G401 (cell line): ENCODE results near the gene HYI. TPM values are rescaled to one million over a fixed set of nuclear protein-coding genes. Genes with fewer than 3 reads are reported as not detected.

ENCODE experiments used
- DNase-seq: peaks from one replicate; pipeline ENCODE4 v3.0.0-alpha.2; 2015; ENCODE audit warnings: low spot score
- in situ Hi-C: cut with HindIII; loops from 2 replicates; pipeline ENCODE4 v1.10.0; 2016; ENCODE audit warnings: low sequenced_read_pairs, mixed read lengths
- total RNA-seq: library from RNA; depleted of rRNA; stranded (reverse); fragments of >200 nt; shearing (Covaris generic); gene quantifications from 2 replicates; pipeline ENCODE4 v1.2.3, GENCODE V29; 2014

HYI gene
- total RNA-seq, 1 experiment from 2014 or later, result 22.3 TPM

DNA sequence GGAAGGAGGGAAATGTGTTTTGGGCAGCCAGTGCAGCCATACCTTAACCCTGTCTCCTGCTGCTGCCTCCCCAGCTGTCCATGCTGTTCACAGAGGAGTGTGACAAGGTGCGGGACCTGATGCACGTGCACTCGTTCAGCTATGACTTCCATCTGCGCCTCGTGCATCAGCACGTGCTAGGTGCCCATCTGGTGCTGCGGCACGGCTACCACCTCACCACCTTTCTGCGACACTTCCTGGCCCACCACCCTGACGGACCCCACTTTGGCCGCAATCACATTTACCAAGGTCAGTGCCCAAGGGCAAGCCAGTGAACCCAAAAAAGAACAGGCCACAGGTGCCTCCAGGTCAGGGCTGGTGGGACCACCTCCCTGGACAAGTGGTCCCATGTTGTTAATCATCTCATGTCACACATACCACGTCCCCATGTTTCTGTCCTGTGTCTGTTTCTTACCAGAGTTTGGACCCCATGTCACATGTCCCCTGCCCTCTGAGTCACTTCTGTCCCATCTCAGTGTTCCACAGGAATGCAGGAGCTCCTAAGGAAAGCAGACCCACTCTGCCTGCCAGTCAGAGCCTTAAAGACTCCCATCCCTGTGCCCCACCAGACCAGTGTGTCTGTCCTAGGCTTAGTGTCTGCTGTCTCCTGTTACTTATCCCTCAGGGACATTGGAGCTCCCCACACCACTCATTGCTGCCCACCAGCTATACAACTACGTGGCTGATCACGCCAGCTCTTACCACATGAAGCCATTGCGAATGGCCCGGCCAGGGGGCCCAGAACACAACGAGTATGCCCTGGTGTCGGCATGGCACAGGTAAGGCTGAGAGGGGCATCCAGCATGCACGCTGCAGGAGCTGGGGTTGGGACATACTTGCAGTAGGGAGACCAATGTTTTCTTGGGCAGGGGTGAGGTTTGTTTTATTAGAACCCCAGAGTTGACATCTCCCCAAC is 6.6 kb downstream of the HYI start:
- in situ Hi-C loops, result no loop called here
- no peak for DNase-seq

DNA sequence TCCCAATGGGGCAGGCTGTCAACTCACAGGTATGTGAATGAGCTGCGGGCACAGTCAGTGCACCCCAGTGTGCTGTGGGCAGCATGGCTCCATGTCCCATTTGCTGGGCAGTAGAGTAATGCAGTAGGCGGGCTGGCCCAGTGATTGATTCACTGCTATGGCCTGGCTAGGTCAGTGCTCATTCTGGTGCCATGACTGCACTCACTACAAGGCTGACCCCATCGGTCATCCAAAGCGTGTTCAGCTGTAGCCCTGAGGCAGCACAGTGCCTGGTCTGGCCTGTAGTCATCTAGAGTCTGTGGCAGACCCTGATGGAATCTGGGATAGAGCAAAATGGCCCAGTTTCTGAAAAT is 7.4 kb downstream of the HYI start:
- no peak for DNase-seq
- in situ Hi-C loops, result no loop called here

DNA sequence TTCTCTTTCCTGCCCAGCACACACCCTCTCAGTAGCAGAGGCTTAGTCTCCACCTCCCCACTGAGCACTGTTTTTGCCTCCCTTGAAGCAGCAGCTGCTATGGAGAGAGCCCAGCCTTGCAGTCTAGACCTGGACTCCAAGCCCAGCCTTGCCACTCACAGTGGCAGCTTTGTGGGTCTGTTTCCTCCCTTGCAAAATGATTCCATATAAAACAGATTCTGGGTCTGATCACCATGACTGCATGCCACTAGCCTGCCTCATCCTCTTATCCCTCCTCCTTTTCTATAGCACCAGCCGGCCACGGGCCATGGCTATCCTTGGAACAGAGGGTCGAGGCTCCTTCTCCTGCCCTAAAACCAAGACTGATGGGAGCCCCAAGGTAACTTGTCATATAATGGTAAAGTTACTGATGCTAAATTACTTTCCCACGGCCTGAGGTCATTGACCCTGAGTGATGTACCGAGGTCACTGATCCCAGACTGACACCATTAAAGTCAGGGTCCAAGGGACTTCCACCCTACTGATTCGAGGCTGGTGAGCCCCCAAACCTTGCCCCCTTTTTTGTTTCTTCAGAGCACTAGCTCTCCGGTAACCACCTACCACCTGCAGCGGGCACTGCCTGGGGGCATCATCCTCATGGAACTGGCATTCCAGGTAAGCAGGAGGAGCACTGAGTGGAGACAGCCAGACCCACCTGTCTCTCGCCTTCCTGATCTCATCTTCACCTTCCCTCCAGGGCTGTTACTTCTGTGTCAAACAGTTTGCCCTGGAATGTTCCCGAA is 7.9 kb downstream of the HYI start:
- no peak for DNase-seq
- in situ Hi-C loops, result no loop called here

DNA sequence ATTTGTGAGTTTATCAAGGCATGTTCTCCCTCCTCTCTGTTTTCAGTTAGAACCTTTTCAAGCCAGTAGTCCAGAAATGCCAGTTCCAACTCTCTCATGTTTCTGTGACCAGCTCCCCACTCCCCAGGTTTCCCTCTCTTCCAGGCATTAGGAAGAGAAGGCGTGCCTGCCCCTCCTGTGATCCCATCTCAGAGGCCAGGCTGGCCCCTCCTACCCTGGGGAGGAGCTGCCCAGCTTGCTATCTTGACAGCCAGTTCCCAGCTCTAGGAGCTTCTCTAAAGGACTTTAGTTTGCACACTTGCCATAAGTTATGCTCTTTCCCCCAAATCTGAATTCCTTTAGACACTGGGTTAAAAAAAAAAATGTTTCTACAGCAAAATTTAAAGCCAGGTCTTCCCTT is 8.9 kb downstream of the HYI start:
- DNase-seq, result no peak
- in situ Hi-C loops, result no loop called here

DNA sequence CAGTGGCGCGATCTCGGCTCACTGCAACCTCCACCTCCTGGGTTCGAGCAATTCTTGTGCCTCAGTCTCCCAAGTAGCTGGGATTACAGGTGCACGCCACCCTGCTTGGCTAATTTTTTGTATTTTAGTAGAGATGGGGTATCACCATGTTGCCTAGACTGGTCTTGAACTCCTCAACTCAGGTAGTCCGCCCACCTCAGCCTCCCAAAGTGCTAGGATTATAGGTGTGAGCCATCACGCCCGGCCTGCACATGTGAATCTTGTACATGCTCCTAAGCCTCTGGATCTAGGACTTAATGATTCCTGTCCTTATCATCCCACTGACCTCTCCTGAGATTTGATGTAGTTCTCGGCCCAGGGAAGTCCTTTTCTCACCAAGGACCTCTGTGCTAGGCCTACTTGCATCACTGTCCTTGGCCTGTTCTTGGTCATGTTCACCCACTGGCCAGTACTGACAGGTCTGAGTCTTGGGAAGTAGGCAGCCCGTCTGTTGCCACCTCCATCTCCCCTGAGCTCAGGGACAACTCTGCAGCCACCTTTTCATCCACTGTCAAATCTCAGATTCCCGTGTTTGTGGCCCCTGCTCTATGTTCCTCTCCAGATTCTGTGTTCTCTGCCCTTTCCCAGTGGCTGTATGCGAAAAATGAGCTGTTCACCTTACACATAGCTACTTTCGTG is 9.4 kb downstream of the HYI start:
- no peak for DNase-seq
- in situ Hi-C loops, result no loop called here

DNA sequence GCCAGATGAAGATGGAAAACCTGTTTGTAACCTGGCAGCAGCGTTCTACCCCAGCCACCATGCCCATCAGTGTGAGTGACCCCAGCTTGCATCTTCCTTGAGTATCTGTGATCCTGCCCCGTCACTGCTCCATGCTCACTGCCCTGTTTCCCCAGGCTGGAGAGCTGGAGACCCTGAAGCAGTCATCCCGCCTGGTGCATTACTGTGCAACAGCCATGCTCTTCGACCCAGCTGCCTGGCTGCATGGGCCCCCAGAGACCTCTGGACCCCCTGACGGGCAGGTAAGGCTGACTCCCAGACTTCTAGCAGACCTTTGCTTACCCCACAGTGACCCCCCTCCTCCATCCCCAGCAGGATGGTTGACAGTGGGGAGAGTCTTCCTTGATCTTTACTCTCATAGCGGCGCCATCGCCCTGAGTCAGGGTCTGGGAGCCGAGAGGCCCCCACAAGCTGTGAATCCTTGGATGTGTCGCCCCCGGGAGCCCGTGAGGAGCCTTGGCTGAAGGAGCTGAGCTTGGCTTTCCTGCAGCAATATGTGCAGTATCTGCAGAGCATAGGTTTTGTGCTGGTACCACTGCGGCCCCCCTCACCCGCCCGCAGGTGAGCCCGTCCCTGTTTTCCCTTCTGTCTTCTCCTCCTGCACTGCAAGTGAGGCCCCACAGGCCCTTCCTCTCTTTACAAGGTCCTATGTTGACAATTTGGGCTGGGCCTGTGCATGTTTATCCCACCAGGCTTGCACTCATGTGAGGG is 10.4 kb downstream of the HYI start:
- in situ Hi-C loops, result no loop called here
- no peak for DNase-seq

DNA sequence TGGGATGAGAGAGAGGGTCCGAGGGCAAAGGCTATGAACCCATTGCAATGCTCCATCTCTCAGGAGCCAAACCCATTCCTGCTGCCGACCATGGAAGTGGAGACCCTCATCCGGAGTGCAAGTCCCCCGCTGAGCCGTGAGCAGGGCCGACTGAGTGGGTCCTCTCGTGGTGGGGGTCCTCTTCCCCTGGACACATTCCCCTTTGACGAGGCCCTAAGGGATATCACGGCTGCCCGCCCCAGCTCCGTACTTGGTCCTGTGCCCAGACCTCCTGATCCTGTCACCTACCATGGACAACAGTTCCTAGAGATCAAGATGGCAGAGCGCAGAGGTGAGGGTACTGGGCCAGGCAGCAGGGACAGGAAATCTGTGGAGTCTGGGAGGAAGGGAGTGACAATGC is 11.0 kb downstream of the HYI start:
- in situ Hi-C loops, result no loop called here
- no peak for DNase-seq

DNA sequence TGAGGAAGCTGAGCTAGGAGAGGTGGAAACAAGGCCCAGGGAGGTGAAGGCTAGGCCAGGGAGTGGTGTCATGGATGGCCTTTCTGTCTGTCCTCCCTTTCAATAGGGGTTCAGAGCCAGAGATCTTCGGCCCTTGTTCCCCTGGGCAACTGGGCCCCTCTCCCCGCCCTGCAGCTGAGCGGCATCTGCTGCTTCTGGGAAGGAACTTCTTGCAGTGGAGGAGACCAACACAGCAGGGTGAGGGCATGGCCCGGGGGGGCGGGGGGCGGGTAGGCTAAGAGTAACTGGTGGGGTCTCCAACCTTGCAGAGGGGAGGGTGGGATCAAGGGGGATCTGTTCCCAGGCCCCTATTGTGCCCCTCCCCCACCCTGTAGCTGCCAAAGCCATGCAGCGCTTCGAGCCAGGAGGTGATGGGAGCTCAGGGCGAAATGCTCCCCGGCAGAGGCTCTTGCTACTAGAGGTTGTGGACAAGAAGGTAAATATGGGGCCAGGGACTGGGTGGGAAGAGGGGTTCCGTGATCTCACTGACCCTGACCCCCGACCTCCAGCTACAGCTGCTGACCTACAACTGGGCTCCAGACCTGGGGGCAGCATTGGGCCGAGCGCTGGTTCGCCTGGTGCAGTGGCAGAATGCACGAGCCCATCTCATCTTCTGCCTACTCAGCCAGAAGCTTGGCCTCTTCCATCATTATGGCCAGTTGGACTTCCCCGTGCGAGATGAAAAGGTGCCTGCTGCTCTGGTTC is 11.7 kb downstream of the HYI start:
- in situ Hi-C loops, result no loop called here
- DNase-seq, result no peak

DNA sequence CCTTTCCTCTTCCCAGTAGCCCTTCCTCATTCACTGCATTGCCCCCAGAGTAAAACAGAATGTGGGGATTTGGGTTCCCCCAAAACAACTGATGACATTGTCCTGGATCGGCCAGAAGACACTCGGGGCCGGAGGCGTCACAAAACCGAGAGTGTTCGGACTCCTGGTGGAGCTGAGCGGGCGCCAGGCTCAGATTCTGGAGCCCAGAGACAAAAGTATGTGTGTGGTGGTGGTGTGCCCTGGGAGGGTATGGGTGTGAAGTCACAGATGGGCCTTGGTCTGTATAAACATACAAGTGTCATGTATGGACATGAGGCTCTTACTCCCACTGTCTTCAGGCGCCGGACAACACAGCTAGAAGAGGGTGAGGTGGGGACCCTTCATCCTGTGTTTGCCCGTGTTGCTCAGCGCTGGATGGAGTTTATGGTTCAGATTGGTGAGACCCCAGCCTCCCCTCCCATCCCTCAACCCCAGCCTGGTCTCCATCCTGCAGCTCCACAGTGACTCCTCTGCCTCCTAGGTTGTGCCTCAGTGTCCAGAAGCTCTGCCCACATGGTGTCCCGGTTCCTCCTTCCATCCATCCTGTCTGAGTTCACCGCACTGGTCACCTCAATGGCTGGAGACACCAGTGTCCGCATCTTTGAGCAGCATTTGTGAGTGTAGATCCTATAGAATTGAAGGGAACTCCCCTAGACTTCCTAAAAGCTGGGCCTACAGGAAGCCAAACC is 12.4 kb downstream of the HYI start:
- DNase-seq, result no peak
- in situ Hi-C loops, result no loop called here

DNA sequence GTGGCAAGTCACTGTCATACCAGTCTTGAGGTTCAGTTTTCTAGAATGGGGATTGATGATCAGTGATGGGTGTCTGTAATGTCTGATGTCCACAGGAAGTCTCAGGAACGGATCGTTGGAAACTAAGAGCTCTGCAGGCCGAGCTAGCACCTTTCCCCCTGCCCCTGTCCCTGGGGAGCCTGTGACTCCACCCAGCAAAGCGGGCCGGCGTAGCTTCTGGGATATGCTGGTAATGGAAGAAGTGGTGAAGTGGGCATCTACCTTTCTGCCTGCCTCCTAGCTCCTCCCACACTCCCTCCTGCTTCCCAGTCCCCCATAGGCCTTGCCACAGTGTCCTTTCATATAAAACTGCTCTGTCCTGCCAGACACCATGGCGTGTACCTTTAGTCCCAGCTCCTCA is 13.4 kb downstream of the HYI start:
- DNase-seq, result no peak
- in situ Hi-C loops, result no loop called here

DNA sequence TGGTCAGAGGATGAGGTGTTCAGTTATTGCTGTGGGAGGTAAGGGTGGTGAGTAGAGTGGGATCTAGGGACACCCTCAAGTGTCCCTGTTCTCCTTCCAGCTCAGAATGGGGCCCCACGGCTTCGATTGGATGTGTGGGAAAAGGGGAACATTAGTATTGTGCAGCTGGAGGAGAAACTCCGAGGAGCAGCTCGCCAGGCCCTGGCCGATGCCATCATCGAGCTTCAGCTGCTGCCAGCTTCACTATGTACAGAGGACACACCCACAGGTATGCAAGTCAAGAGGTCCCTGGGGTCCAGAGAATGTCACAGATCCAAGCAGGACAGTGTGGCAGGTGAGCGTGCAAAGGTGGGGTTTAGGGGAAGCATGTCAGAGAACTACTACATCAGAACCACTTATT is 13.9 kb downstream of the HYI start:
- in situ Hi-C loops, result no loop called here
- no peak for DNase-seq

DNA sequence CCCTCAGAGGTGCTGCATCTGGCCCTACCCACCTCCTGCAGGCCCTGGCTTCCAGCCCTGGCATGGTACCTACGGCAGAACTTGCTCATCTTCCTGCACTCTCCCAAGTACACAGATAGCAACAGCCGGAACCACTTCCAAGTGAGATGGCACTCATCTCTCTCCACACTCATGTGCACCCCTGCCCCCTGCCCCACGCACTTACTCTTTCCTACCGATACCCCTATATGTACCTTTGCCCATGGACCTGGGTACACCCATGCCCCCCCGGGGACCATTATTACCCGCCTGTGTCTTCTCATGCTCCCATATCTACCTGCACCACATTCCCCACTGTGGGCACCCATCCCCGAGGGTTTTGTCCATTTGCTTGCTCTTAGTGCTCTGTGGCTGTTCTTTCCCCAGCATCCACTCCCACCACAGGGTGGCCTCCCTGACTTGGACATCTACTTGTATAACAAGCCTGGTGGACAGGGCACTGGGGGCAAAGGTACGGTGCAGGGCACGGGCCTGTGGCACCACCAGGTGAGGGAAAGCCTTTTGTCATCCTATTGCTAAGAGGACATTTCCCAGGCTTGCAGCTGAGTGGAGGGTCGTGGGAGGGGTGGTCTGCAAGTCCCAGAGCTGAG is 14.7 kb downstream of the HYI start:
- in situ Hi-C loops, result no loop called here
- no peak for DNase-seq

DNA sequence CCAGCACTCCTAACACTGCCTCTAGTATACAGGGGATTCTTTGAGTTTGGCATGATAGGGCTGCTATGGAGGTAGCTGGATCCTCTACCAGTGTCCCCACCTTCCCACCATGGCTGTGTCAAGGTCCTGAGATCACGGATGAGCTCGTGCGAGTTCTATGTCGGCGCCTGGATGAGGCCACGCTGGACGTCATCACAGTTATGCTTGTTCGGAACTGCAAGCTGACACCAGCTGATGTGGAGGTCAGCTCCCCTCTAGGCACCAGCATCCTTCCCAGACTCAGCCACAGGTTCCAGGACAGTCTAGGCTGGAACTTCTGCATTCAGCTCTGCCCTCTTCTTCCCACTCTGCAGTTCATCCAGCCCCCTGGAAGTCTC is 15.2 kb downstream of the HYI start:
- no peak for DNase-seq
- in situ Hi-C loops, result no loop called here

DNA sequence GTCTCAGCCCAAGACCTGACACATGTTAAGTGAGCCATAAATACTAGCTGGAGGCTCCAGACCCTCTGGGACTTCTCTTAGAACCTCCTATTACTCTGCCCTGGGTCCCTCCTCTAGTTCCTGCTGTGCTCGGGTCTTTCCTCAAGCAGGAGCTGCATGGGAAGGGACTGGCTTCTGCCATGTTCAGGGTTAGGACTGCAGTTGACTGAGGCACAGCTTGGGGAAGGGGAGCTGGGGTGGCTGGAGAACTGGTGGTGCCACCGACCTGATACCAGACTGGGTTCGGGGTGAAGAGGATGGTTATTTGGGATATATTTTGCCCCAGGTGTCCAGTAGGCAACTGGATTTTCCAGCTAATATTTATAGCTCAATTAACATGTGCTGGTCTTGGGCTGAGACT is 15.7 kb downstream of the HYI start:
- in situ Hi-C loops, result no loop called here
- no peak for DNase-seq

DNA sequence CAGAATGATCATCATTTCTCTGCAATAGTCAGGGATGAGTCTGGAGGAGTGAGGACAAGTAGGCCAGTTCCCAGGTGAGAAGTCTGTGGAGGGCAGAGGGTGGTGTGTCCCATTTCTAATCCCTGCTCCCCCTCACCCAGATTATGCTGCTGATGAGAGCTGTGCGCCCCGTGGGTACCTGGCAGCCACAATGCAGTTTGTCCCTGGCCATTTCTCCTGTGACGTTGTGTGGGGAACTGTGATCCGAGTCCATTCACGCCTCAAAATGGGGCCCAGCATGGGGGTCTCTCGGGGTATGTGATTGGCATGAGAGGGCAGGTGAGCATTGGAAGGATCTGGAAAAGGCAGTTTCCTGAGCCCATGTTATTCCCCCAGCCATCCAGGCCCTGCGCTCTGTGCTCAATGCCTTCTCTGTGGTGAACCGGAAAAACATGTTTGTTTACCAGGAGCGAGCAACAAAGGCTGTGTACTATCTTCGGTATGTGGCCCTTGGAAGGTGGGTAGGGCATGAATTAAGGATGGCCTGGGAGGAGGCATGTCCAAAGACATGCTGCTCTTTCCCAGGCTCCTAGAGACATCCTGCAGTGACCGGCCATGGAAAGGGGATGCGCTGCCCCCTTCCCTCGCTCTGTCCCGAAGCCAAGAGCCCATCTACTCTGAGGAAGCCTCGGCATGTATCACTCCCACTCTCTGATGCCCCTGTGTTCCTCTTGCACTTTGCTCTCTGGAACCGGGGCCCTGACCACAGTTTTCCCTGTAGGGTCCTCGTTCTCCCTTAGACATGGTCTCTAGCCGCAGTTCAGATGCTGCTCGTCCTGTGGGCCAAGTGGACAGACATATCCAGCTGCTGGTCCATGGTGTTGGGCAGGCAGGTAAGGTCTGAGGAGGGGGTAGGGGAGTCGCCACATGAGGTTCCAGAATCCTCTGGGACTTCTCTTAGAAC is 16.4 kb downstream of the HYI start:
- in situ Hi-C loops, result no loop called here
- DNase-seq, result no peak

DNA sequence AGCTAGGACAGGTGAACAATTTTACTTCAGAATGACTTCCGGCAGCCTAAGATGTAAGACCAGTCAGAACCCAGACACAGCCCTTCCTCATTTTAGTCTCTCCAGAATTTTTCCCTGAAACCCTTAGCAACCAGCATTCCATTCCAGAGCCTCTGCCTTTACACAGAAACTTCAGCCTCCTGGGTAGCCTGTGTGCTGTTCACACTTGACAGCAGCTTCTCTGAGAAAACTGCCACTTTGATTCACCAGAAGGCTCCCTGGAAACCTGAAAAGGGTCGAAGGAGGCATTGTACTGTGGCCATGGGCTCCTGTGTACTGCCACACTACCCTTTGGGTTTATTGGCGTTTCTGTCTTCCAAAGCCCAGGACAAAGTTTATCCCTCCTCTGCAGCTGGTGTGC is 17.4 kb downstream of the HYI start:
- in situ Hi-C loops, result no loop called here
- DNase-seq, result no peak
